Prostate gland (tissue), 2 donors: ENCODE measurements around the gene ROBO1.

Experiments
- POLR2A ChIP-seq: fragments of 450-650 bp; IDR thresholded peaks from one replicate; pipeline ENCODE4 v1.6.1; 2016; ENCODE audit warnings: antibody characterized with exemption, mild to moderate bottlenecking
- POLR2AphosphoS5 ChIP-seq: sonication (generic); formaldehyde crosslinking; IDR thresholded peaks from one replicate; pipeline ENCODE4 v1.6.1; 2017; ENCODE audit warnings: antibody characterized with exemption
- TF ChIP-seq, protein P1 (sequence below), 4 experiments: fragments of 200-600 bp in 2 of 4; fragments of 450-650 bp in 2 of 4; sonication (generic) in 2 of 4; IDR thresholded peaks; 1 replicate in 3 of 4; 2 replicates in 1 of 4; pipeline ENCODE4 v1.5.1; 2016 to 2019; ENCODE audit warnings: antibody characterized with exemption in 4 of 4, mild to moderate bottlenecking in 2 of 4, moderate library complexity in 2 of 4

DNA sequence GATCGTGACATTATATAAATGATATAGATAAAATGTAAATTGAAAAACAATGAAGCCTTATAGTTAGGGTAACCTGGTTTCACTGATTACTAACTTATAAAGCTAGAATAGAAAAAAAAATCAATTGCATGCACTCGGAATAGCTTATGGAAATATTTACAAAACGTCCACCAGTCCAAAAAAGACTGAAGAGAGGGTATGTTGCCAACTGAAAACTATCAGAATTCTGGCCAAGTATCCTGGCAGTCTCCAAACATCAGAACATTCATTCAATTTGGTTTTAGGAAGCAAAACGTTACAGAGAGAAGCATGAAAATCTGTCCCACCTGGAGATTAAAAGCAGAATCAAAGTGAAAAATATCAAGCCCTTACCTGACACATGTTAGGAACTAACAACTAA is 892.4 kb downstream of the ROBO1 start:
- TF ChIP-seq, protein P1, sequence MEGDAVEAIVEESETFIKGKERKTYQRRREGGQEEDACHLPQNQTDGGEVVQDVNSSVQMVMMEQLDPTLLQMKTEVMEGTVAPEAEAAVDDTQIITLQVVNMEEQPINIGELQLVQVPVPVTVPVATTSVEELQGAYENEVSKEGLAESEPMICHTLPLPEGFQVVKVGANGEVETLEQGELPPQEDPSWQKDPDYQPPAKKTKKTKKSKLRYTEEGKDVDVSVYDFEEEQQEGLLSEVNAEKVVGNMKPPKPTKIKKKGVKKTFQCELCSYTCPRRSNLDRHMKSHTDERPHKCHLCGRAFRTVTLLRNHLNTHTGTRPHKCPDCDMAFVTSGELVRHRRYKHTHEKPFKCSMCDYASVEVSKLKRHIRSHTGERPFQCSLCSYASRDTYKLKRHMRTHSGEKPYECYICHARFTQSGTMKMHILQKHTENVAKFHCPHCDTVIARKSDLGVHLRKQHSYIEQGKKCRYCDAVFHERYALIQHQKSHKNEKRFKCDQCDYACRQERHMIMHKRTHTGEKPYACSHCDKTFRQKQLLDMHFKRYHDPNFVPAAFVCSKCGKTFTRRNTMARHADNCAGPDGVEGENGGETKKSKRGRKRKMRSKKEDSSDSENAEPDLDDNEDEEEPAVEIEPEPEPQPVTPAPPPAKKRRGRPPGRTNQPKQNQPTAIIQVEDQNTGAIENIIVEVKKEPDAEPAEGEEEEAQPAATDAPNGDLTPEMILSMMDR (IDR thresholded peaks at IDR 0.05) = no peak
- no peak for TF ChIP-seq POLR2A
- TF ChIP-seq POLR2AphosphoS5 = no peak
